ENCODE results near the gene LPGAT1. TPM values are rescaled to one million over a fixed set of nuclear protein-coding genes. Genes with fewer than 3 reads are reported as not detected.

LPGAT1 gene
- total and polyA plus RNA-seq, 2 experiments from 2014 or later = 36.4 to 92.1 TPM

DNA sequence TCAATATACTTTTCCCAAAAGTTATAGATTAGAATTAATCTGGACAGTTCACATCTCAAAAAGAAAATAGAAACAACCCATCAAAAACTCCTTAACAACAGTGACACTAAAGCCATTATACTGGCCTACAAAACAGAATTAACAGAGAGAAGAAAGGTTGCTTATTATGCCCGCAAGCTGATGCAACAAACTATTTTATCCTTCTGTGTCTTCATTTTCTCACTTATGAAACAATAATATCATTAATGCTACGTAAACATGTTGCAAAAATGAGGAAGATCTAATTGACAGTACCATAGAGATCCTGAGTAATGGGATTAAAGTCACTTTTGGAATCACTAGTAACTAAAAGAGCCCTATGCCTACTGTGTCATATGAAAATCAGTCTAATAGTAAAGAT is 32.6 kb downstream of the LPGAT1 start:
- Histone ChIP-seq H3K27ac (no peak overlapping the region), H3K36me3 (replicated peaks; ENCODE audit: insufficient read depth, low read depth) (no peaks in the 10 kb centered on the region), H3K79me2 (peaks cover 59% of the 10 kb centered on the region), H3K4me3 (no peak overlapping the region), H2AFZ (no peak overlapping the region), H3K4me2 (no peak overlapping the region), H3K9me3 (ENCODE audit: low read depth) (no peaks in the 10 kb centered on the region), H3K4me1 (ENCODE audit: insufficient read depth) (no peaks in the 10 kb centered on the region), H4K20me1 (ENCODE audit: insufficient read depth, poor library complexity, severe bottlenecking) (no peaks in the 10 kb centered on the region), H3K27me3 (no peaks in the 10 kb centered on the region), H3K9me2 (replicated peaks; ENCODE audit: insufficient read depth) (no peaks in the 10 kb centered on the region)
- TF ChIP-seq EZH2phosphoT487 (IDR thresholded peaks at IDR 0.05; ENCODE audit: low read depth, severe bottlenecking, unreplicated experiment) = no peak
- TF ChIP-seq EZH2 (IDR thresholded peaks at IDR 0.05; ENCODE audit: borderline replicate concordance) = no peak
- TF ChIP-seq, protein P1, sequence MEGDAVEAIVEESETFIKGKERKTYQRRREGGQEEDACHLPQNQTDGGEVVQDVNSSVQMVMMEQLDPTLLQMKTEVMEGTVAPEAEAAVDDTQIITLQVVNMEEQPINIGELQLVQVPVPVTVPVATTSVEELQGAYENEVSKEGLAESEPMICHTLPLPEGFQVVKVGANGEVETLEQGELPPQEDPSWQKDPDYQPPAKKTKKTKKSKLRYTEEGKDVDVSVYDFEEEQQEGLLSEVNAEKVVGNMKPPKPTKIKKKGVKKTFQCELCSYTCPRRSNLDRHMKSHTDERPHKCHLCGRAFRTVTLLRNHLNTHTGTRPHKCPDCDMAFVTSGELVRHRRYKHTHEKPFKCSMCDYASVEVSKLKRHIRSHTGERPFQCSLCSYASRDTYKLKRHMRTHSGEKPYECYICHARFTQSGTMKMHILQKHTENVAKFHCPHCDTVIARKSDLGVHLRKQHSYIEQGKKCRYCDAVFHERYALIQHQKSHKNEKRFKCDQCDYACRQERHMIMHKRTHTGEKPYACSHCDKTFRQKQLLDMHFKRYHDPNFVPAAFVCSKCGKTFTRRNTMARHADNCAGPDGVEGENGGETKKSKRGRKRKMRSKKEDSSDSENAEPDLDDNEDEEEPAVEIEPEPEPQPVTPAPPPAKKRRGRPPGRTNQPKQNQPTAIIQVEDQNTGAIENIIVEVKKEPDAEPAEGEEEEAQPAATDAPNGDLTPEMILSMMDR (IDR thresholded peaks at IDR 0.05; ENCODE audit: poor library complexity) = no peak
- no peak for DNase-seq (ENCODE audit: low spot score)
- 48% methylated on average over 2 of the region's 2 CpGs for WGBS (ENCODE audit: low lambda C conversion rate, missing lambda C conversion rate)

DNA sequence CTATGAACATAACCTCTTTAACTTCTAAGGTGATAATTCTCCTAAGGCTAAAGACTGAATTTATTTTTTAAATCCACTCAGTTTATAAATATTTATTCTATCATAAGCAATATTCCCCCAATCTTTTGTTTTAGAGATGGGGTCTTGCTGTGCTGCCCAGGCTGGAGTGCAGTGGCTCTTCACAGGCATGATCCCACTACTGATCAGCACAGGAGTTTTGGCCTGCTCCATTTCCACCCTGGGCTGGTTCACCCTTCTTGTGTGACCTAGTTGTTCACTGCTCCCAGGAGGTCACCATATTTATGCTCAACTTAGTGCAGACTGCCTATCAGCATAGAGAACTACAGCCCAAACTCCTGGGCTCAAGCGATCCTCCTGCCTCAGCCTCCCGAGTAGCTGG is 38.6 kb downstream of the LPGAT1 start:
- Histone ChIP-seq H3K36me3 (replicated peaks; ENCODE audit: insufficient read depth, low read depth) (no peaks in the 10 kb centered on the region), H4K20me1 (ENCODE audit: insufficient read depth, poor library complexity, severe bottlenecking) (no peaks in the 10 kb centered on the region), H3K9me2 (replicated peaks; ENCODE audit: insufficient read depth) (no peaks in the 10 kb centered on the region), H3K79me2 (peaks cover 7% of the 10 kb centered on the region), H3K4me2 (no peak overlapping the region), H2AFZ (no peak overlapping the region), H3K4me1 (ENCODE audit: insufficient read depth) (no peaks in the 10 kb centered on the region), H3K9me3 (ENCODE audit: low read depth) (no peaks in the 10 kb centered on the region), H3K27ac (no peak overlapping the region), H3K27me3 (no peaks in the 10 kb centered on the region), H3K4me3 (no peak overlapping the region)
- WGBS (ENCODE audit: low lambda C conversion rate, missing lambda C conversion rate) = 100% methylated on average over 2 of the region's 2 CpGs
- TF ChIP-seq EZH2phosphoT487 (IDR thresholded peaks at IDR 0.05; ENCODE audit: low read depth, severe bottlenecking, unreplicated experiment) (no peak), EZH2 (IDR thresholded peaks at IDR 0.05; ENCODE audit: borderline replicate concordance) (no peak)
- TF ChIP-seq, protein P1 (IDR thresholded peaks at IDR 0.05; ENCODE audit: poor library complexity) = no peak
- DNase-seq (ENCODE audit: low spot score) = no peak

DNA sequence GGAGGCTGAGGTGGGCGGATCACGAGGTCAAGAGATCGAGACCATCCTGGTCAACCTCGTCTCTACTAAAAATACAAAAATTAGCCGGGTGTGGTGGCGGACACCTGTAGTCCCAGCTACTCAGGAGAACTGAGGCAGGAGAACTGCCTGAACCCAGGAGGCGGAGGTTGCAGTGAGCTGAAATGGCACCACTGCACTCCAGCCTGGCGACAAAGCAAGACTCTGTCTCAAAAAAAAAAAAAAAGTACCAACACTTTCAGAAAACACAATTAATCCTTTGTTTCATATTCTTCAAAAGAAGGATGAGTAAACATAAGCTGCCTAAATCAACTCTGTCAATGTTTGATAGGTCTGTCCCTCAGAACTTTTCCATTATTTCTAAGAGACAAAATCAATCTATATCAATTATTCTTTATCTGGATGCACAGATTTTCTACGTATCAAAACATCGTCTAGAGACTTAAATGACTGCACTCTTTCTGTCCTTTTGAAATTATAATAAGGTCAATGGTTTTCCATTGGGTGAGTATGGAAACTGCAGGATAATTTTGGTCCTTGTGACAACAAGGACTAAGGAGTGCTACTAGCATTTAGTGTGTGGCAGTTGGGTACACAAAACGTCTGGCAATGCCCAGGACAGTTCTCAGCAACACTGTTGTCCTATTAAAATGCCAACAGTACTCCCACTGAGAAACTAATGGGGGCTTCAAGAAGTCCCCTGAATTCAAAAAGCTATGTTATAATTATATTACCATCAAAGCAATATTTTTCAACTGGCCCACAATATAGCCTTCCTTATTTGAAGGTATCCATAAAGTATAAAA is 40.7 kb downstream of the LPGAT1 start:
- DNase-seq (ENCODE audit: low spot score) = no peak
- TF ChIP-seq, protein P1 (IDR thresholded peaks at IDR 0.05; ENCODE audit: poor library complexity) = no peak
- H3K9me3 ChIP-seq (ENCODE audit: low read depth) = no peaks in the 10 kb centered on the region
- no peak overlapping the region for H3K4me3 ChIP-seq
- H3K4me1 ChIP-seq (ENCODE audit: insufficient read depth) = no peaks in the 10 kb centered on the region
- no peak overlapping the region for H3K4me2 ChIP-seq
- H3K79me2 ChIP-seq = no peaks in the 10 kb centered on the region
- 91% methylated on average over 11 of the region's 11 CpGs for WGBS (ENCODE audit: low lambda C conversion rate, missing lambda C conversion rate)
- no peaks in the 10 kb centered on the region for H3K36me3 ChIP-seq (replicated peaks; ENCODE audit: insufficient read depth, low read depth)
- H4K20me1 ChIP-seq (ENCODE audit: insufficient read depth, poor library complexity, severe bottlenecking) = no peaks in the 10 kb centered on the region
- H3K27ac ChIP-seq = no peak overlapping the region
- no peaks in the 10 kb centered on the region for H3K9me2 ChIP-seq (replicated peaks; ENCODE audit: insufficient read depth)
- H2AFZ ChIP-seq = no peak overlapping the region
- H3K27me3 ChIP-seq = no peaks in the 10 kb centered on the region
